IPS DF 6.9 (cell line): ENCODE data around the gene HOXB6.

ENCODE experiments used
- DNase-seq: peaks from one replicate; pipeline ENCODE4 v3.0.0-alpha.2; 2013; ENCODE audit warnings: low read depth, low spot score
- H3K27ac ChIP-seq: one replicate; pipeline ENCODE4 v1.5.1; 2013; ENCODE audit warnings: low read length, control low read depth
- H3K27me3 ChIP-seq: 2 replicates; pipeline ENCODE4 v1.6.1; 2013; ENCODE audit warnings: mild to moderate bottlenecking, low read length; ENCODE audit not compliant: control insufficient read depth, insufficient read depth
- H3K36me3 ChIP-seq: 2 replicates; pipeline ENCODE4 v1.6.1; 2013; ENCODE audit warnings: low read length; ENCODE audit not compliant: control insufficient read depth, insufficient read depth
- H3K4me1 ChIP-seq: 2 replicates; pipeline ENCODE4 v1.6.1; 2013; ENCODE audit warnings: low read length; ENCODE audit not compliant: control insufficient read depth, insufficient read depth
- H3K4me3 ChIP-seq: 2 replicates; pipeline ENCODE4 v1.5.1; 2013; ENCODE audit warnings: mild to moderate bottlenecking, low read length
- H3K9me3 ChIP-seq: 2 replicates; pipeline ENCODE4 v1.6.1; 2013; ENCODE audit warnings: low read length, inconsistent platforms; ENCODE audit not compliant: control insufficient read depth, insufficient read depth
- WGBS: extraction: QIAGEN DNeasy Blood & Tissue Kit; methylation state at CpG from one replicate; pipeline ENCODE4 v1.1.7; 2013; ENCODE audit warnings: mixed read lengths, missing lambda C conversion rate; ENCODE audit not compliant: insufficient read length, insufficient coverage; 5-methylcytosine and 5-hydroxymethylcytosine counted together

Gene HOXB6

DNA sequence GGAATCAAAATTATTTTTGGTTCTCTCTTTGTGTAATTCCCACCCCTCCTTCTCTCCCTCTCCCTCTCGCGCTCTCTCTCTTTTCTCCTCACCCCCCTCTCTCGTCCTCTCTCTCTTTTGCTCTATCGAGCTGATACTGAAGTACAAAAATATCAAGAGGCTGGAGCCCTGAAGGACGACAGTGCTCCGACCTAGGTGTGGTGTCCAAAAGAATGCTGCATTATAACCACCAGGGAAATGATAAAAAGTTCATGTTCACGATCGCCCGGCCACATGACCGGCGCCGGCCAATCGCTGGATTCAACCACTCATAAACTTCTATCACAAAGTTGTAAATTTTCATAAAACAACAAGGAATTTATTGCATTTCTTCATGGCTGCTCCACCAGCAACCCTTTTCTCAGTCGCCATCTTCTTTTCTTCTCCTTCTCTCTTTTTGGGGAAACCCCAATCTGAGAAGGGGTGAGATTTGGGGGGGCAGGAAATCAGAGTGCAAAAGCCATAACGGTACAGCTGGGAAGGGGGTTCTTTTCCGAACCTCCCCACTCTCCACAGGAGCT, at the start of gene HOXB6:
TSS of gene HOXB6 (minus strand) at position 217 of the 560 bp plus-strand sequence. CDS start 6,836 bp downstream, outside the sequence.
- H3K4me3 ChIP-seq: no peak within 1 kb of the TSS
- no peak for DNase-seq
- no peaks in the 10 kb centered on the region; the same call in 1 of the 2 replicates for H3K4me1 ChIP-seq
- no peaks in the 10 kb centered on the region for H3K36me3 ChIP-seq
- no CpG with 5 or more reads among the region's 16 CpGs for WGBS
- H3K9me3 ChIP-seq: no peaks in the 10 kb centered on the region
- H3K27ac ChIP-seq: no peak within 1 kb of the TSS
- peaks cover 98% of the 10 kb centered on the region for H3K27me3 ChIP-seq

DNA sequence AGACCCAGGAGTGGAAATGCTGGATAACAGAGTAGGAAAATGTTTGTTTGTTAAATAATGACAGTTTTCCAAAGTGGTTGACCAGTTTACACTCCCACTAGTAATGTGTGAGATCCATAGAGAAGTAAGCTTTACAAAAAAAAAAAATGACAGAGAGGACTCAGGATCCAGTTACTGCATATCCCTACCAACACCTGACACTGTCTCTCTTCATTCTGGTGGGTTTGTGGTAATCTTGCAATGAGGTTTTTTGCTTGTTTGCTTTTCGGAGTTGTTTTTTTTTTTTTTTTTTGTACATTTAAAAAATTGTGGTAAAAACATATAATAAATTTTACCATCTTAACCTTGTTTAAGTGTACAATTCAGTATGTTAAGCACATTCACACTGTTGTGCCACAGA, 45.0 kb upstream of the HOXB6 start:
- peaks cover 31% of the 10 kb centered on the region for H3K27me3 ChIP-seq
- H3K27ac ChIP-seq: no peak overlapping the region
- no peaks in the 10 kb centered on the region for H3K9me3 ChIP-seq
- peaks cover 5% of the 10 kb centered on the region; the same call in 1 of the 2 replicates for H3K4me1 ChIP-seq
- H3K36me3 ChIP-seq: no peaks in the 10 kb centered on the region
- no peak overlapping the region for H3K4me3 ChIP-seq
- WGBS: no CpG with 5 or more reads among the region's 1 CpG
- DNase-seq: no peak

DNA sequence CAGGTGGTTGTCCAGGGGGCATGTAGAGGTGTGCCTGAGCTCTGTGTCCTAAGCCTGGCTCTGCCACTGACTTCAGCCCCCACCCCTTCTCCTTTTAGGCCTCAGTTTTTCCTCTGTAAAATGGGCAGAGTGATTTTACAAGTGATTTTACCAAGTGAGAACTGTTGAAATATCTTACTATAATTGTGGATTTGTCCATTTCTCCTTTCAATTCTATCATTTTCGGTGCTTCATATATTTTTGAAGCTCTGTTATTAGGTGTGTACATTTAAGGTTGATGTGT, 43.1 kb upstream of the HOXB6 start:
- Histone ChIP-seq H3K27ac (no peak overlapping the region), H3K9me3 (no peaks in the 10 kb centered on the region), H3K4me3 (no peak overlapping the region), H3K4me1 (peaks cover 5% of the 10 kb centered on the region; the same call in 1 of the 2 replicates), H3K36me3 (no peaks in the 10 kb centered on the region), H3K27me3 (peaks cover 49% of the 10 kb centered on the region)
- no CpG with 5 or more reads among the region's 1 CpG for WGBS
- no peak for DNase-seq

DNA sequence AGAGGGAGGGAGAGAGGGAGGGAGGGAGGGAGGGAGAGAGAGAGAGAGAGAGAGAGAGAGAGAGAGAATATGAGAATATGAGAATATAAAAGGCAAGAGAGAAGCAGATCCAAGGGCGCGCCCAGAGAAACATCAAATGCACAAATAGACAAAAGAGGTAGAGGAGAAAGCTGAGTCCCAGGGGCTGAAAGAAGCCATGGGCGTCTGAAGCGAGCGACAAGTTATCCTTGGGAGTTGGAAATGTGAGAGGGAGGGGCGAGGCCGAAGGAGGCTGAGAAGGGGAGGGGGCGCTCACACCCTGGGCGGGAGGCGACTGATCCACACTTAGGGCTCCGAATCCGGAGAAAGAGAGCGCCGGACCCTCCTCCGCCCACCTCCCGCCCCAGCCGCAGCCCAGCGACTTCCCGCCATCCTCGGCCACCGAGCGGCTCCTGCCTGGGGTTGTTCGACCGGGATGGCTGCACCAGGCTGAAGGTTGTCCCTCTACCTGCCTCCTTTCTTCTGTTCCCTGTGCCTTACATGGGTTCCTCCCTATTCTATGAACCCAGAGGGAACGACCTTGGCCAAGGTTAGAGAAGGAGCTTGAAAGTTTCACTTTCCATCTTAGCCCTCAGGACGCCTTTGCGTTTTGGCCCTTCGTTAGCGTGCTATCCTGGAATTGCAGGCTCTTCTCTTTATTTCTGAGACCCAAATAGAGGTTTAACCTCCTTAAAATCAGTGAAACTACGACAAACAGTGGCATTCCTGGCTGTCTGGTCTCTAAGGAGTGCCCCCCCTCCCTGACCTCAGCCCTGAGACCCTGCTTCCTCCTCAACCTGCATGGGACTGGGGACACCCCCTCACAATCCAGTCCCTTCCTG, 42.5 kb upstream of the HOXB6 start:
- H3K9me3 ChIP-seq: no peaks in the 10 kb centered on the region
- no CpG with 5 or more reads among the region's 30 CpGs for whole genome bisulfite sequencing
- H3K4me1 ChIP-seq: peaks cover 7% of the 10 kb centered on the region; the same call in 1 of the 2 replicates
- no peaks in the 10 kb centered on the region for H3K36me3 ChIP-seq
- no peak for DNase-seq
- peaks cover 55% of the 10 kb centered on the region for H3K27me3 ChIP-seq
- H3K4me3 ChIP-seq: no peak overlapping the region; the same call in 1 of the 2 replicates
- no peak overlapping the region for H3K27ac ChIP-seq

DNA sequence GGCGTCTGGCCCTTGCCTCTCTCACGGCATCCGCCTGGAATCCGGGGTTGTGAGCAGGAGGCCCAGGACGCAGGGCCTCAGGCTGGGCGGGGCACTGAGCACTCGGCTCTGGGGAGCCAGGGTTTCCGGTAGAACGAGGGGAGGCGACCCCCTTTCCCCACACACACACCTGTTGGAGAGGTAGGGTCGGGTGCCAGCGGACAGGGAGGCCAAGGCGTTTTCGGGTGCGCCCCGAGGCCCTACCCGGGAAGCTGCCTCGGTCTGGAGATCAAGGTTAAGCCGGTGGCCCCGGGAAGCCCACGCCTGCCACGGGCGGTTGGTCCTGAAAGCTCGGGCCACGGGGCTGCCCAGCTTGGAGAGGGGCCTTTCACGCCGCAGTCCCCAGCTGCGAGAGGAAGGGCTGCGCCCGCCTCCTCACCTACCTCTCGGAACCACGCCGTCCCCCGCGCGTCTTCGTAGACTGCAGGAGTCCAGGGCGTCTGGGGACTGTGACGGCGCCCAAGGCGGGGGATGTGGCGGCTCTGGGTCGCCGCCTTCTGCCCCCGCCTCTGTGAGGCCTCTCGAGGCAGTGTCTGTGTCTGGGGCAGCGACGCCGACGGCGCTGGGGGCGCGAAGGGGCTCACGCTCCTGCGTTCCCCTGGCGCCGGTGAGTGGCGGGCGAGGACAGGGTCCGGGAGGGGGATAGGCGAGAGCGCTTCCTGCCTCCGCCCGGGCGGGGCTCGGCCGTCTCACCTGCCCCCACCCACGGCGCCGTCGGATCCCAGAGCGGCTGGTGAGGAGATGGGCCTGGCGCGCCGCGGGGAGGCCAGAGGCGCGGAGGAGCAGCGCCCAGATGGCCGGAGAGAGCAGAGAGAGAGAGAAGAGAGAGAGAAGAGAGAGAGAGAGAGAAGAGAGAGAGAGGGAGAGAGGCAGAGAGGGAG, 41.7 kb upstream of the HOXB6 start:
- H3K4me1 ChIP-seq: peaks cover 7% of the 10 kb centered on the region; the same call in 1 of the 2 replicates
- H3K27ac ChIP-seq: no peak overlapping the region
- H3K27me3 ChIP-seq: peaks cover 64% of the 10 kb centered on the region
- no peaks in the 10 kb centered on the region for H3K36me3 ChIP-seq
- DNase-seq: no peak
- no peaks in the 10 kb centered on the region for H3K9me3 ChIP-seq
- WGBS: no CpG with 5 or more reads among the region's 80 CpGs
- H3K4me3 ChIP-seq: peak overlapping the region; percentile 1; the same call in 1 of the 2 replicates

DNA sequence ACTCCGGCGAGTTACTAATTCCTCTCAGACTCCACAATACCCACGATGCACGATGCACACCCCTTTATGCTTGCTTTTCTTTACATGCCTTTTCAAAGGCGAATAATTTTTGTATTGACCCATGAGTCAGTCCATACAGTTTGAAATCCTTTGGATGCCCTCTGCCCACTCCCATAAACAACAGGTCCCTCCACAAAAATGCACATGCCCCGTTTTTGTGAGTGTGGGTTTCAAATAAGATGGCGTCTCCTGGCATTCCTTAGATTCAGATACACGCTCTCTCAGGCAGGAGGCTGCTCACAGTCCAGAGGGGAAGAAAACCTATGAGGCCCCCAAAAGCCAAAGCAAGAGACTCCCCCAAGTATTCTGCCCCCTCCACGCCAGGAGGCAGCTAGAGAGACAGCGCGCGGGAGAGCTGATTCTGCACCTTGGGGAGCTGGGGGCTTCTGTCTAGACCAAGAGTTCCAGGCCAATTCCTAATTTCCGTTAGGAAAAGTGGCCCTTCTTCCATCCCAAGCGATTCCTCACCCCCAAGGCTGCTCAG, 40.9 kb upstream of the HOXB6 start:
- no peak overlapping the region for H3K27ac ChIP-seq
- no peaks in the 10 kb centered on the region for H3K36me3 ChIP-seq
- no peak overlapping the region for H3K4me3 ChIP-seq
- H3K9me3 ChIP-seq: no peaks in the 10 kb centered on the region
- H3K4me1 ChIP-seq: peaks cover 7% of the 10 kb centered on the region; the same call in 1 of the 2 replicates
- WGBS: no CpG with 5 or more reads among the region's 14 CpGs
- no peak for DNase-seq
- H3K27me3 ChIP-seq: peaks cover 71% of the 10 kb centered on the region

DNA sequence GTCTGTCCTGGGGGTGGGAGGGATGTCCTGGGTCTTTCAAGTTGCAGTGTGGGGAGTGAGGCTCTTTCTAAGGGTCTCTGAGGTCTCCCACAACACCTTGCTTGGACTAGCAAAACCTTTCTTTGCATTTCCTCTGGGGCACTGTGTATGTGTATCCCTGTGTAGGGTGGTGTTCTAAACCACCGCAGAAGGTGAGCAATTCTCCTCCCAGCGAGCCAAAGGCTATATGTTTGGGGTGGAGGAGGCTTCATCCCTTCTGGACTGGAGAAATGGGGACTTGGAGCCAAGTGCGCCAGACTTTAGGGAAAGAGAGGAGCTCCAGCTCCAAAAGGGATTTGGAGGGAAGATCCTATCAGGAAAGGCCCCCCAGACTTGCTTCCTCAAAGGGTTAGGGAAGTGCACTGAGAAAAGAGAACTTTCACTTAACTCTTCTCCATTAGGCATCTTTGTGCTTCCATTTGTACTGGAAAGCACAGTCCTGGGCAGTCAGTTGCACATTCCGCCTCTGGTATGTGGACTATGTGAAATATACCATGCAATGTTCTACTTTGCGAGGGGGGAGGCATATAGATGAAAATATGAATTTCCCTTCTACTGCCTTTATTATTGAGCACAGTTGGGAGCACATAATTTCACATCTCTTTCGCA, 40.2 kb upstream of the HOXB6 start:
- DNase-seq: no peak
- no peaks in the 10 kb centered on the region for H3K36me3 ChIP-seq
- H3K27me3 ChIP-seq: peaks cover 78% of the 10 kb centered on the region
- H3K9me3 ChIP-seq: no peaks in the 10 kb centered on the region
- no CpG with 5 or more reads among the region's 6 CpGs for WGBS
- H3K27ac ChIP-seq: no peak overlapping the region
- no peak overlapping the region for H3K4me3 ChIP-seq
- peaks cover 7% of the 10 kb centered on the region; the same call in 1 of the 2 replicates for H3K4me1 ChIP-seq

DNA sequence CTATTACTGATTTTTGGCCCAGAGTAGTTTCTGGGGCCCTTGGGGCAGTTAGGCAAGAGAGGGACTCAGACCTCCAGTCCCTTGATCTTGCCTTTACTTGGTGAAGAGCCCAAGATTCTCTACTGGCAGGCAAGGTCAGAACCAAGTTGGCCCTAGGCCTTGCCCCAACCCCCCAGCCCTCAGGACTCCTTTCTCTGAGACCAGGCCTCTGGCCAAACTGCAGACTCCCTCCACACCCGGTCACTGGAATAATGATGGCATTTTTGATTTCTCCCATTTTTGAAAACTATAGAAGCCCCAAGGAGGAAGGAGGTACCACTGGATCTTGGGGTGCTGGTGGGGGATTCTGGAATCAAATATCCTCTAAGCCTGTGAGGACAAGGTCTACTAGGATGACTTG, 39.4 kb upstream of the HOXB6 start:
- no peak overlapping the region for H3K4me3 ChIP-seq
- no peak for DNase-seq
- WGBS: no CpG with 5 or more reads among the region's 1 CpG
- H3K27me3 ChIP-seq: peaks cover 87% of the 10 kb centered on the region
- H3K36me3 ChIP-seq: no peaks in the 10 kb centered on the region
- peaks cover 7% of the 10 kb centered on the region; the same call in 1 of the 2 replicates for H3K4me1 ChIP-seq
- H3K27ac ChIP-seq: no peak overlapping the region
- no peaks in the 10 kb centered on the region for H3K9me3 ChIP-seq

DNA sequence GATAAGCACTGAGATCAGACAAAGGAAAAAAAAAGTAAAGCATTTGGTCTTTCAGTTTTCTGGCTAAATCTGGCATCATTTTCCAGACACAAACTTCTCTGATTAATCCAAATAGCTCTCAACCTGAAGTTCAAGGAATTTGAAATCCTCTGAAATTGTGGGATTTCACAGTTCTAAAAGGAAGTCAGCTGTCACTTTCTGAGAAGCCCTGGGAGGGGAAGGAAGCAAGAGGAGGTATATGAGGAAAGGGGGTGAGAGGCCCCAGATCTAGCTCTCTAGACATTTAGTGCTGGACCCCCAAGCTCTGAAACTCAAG, 38.9 kb upstream of the HOXB6 start:
- no peaks in the 10 kb centered on the region for H3K9me3 ChIP-seq
- no peak overlapping the region for H3K27ac ChIP-seq
- no peaks in the 10 kb centered on the region for H3K36me3 ChIP-seq
- H3K4me3 ChIP-seq: no peak overlapping the region
- DNase-seq: no peak
- H3K27me3 ChIP-seq: peaks cover 92% of the 10 kb centered on the region
- H3K4me1 ChIP-seq: peaks cover 7% of the 10 kb centered on the region; the same call in 1 of the 2 replicates
